Osteoblast (primary cell): ENCODE data around the gene PEX13. TPM values are rescaled to one million over a fixed set of nuclear protein-coding genes. Genes with fewer than 3 reads are reported as not detected.

Experiments used
- DNase-seq: peaks from one replicate; pipeline ENCODE4 v3.0.0; 2011; ENCODE audit warnings: low spot score, mixed read lengths; ENCODE audit not compliant: insufficient read length; ENCODE audit errors: missing footprints
- H2AFZ ChIP-seq: 2 replicates; pipeline ENCODE4 v1.6.0; 2011; ENCODE audit warnings: mild to moderate bottlenecking, low read length
- H3K27ac ChIP-seq: 2 replicates; pipeline ENCODE4 v1.5.1; 2011; ENCODE audit warnings: mild to moderate bottlenecking, low read depth, low read length, moderate library complexity
- H3K27me3 ChIP-seq: 2 replicates; pipeline ENCODE4 v1.6.0; 2012; ENCODE audit warnings: mild to moderate bottlenecking, control low read depth, inconsistent platforms, low read length, moderate library complexity; ENCODE audit not compliant: insufficient read depth
- H3K36me3 ChIP-seq: 2 replicates; pipeline ENCODE4 v1.5.1; 2011; ENCODE audit warnings: mild to moderate bottlenecking, low read length, control low read depth, moderate library complexity; ENCODE audit not compliant: insufficient read depth
- H3K4me1 ChIP-seq: 2 replicates; pipeline ENCODE4 v1.5.1; 2011; ENCODE audit warnings: mild to moderate bottlenecking, low read length, control low read depth, moderate library complexity; ENCODE audit not compliant: insufficient read depth
- H3K4me2 ChIP-seq: 2 replicates; pipeline ENCODE4 v1.6.0; 2011; ENCODE audit warnings: mild to moderate bottlenecking, low read length; ENCODE audit not compliant: insufficient read depth
- H3K4me3 ChIP-seq: fragments of 200-600 bp; sonication (generic); 3 replicates; pipeline ENCODE4 v1.5.1; 2012; ENCODE audit warnings: mild to moderate bottlenecking, low read length, inconsistent platforms; ENCODE audit not compliant: insufficient read depth
- H3K79me2 ChIP-seq: 2 replicates; pipeline ENCODE4 v1.6.0; 2012; ENCODE audit warnings: mild to moderate bottlenecking, low read length, control low read depth, inconsistent platforms; ENCODE audit not compliant: insufficient read depth
- H3K9me3 ChIP-seq: 2 replicates; pipeline ENCODE4 v1.5.1; 2011; ENCODE audit warnings: low read depth, low read length, control low read depth
- H4K20me1 ChIP-seq: 2 replicates; pipeline ENCODE4 v1.6.0; 2012; ENCODE audit warnings: mild to moderate bottlenecking, low read length, control low read depth; ENCODE audit not compliant: insufficient read depth
- total RNA-seq: library from RNA; depleted of rRNA; stranded (reverse); fragments of >200 nt; gene quantifications from 2 replicates; pipeline ENCODE4 v1.2.3, GENCODE V29; 2012
- TF ChIP-seq, protein P1 (sequence below): IDR thresholded peaks from 2 replicates; pipeline ENCODE4 v1.5.1; 2011; ENCODE audit warnings: mild to moderate bottlenecking, low read depth, low read length, moderate library complexity; ENCODE audit errors: extremely low read depth

Gene PEX13, protein sequence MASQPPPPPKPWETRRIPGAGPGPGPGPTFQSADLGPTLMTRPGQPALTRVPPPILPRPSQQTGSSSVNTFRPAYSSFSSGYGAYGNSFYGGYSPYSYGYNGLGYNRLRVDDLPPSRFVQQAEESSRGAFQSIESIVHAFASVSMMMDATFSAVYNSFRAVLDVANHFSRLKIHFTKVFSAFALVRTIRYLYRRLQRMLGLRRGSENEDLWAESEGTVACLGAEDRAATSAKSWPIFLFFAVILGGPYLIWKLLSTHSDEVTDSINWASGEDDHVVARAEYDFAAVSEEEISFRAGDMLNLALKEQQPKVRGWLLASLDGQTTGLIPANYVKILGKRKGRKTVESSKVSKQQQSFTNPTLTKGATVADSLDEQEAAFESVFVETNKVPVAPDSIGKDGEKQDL
- total RNA-seq: 33.3 and 34.0 TPM in 2 replicates

- Histone ChIP-seq H3K4me3 (peak within 1 kb of the TSS; percentile 81), H3K9me3 (no peaks in the 10 kb centered on the region), H3K36me3 (peaks cover 8% of the 10 kb centered on the region), H2AFZ (peak within 1 kb of the TSS; percentile 96), H4K20me1 (peaks cover 4% of the 10 kb centered on the region), H3K27me3 (no peaks in the 10 kb centered on the region), H3K4me1 (peaks cover 11% of the 10 kb centered on the region), H3K4me2 (peak within 1 kb of the TSS; percentile 89), H3K27ac (peak within 1 kb of the TSS; percentile 79), H3K79me2 (peaks cover 67% of the 10 kb centered on the region)
- TF ChIP-seq, protein P1, sequence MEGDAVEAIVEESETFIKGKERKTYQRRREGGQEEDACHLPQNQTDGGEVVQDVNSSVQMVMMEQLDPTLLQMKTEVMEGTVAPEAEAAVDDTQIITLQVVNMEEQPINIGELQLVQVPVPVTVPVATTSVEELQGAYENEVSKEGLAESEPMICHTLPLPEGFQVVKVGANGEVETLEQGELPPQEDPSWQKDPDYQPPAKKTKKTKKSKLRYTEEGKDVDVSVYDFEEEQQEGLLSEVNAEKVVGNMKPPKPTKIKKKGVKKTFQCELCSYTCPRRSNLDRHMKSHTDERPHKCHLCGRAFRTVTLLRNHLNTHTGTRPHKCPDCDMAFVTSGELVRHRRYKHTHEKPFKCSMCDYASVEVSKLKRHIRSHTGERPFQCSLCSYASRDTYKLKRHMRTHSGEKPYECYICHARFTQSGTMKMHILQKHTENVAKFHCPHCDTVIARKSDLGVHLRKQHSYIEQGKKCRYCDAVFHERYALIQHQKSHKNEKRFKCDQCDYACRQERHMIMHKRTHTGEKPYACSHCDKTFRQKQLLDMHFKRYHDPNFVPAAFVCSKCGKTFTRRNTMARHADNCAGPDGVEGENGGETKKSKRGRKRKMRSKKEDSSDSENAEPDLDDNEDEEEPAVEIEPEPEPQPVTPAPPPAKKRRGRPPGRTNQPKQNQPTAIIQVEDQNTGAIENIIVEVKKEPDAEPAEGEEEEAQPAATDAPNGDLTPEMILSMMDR: no peak
- peak; percentile 94 for DNase-seq
These were observed at the start of gene PEX13, which contains the start of gene PUS10 for GRCh38 chr2:61017556-61018317. Gene PEX13 (plus strand): TSS chr2:61017720. CDS start chr2:61017760, 40 bp downstream. Gene PUS10 (minus strand): TSS chr2:61018255. CDS start chr2:61011890, 6,365 bp downstream.

- no peak overlapping the region for H3K4me2 ChIP-seq
- no peaks in the 10 kb centered on the region for H3K4me1 ChIP-seq
- no peak overlapping the region for H3K27ac ChIP-seq
- no peak overlapping the region for H2AFZ ChIP-seq
- no peaks in the 10 kb centered on the region for H3K27me3 ChIP-seq
- no peaks in the 10 kb centered on the region for H4K20me1 ChIP-seq
- TF ChIP-seq, protein P1: no peak
- no peaks in the 10 kb centered on the region for H3K79me2 ChIP-seq
- no peak for DNase-seq
- H3K4me3 ChIP-seq: no peak overlapping the region
- H3K9me3 ChIP-seq: no peaks in the 10 kb centered on the region
- H3K36me3 ChIP-seq: no peaks in the 10 kb centered on the region
These were observed 44.4 kb upstream of the PEX13 start for GRCh38 chr2:60972889-60973656.

DNA sequence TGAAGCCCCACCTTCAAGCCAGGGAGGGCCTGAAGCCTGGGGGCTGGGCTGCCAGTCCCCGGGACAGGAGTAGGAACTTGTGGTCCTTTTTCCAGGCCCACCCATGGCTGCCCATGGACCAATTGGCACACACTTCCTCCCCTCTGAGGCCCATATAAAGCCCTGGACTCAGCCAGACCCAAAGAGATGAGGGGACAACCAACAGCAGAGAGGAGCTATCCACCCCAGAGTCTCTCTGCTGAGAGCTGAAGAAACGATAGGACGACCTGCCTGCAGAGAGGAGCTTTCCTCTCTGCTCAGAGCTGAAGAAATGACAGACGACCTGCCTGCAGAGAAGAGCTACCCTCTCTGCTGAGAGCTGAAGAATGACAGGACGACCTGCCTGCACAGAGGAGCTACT, 43.8 kb upstream of the PEX13 start:
- no peaks in the 10 kb centered on the region for H3K27me3 ChIP-seq
- no peaks in the 10 kb centered on the region for H3K79me2 ChIP-seq
- H3K4me3 ChIP-seq: no peak overlapping the region
- H3K9me3 ChIP-seq: no peaks in the 10 kb centered on the region
- no peak overlapping the region for H3K4me2 ChIP-seq
- TF ChIP-seq, protein P1: no peak
- no peak overlapping the region for H3K27ac ChIP-seq
- DNase-seq: no peak
- H3K36me3 ChIP-seq: no peaks in the 10 kb centered on the region
- no peak overlapping the region for H2AFZ ChIP-seq
- no peaks in the 10 kb centered on the region for H3K4me1 ChIP-seq
- no peaks in the 10 kb centered on the region for H4K20me1 ChIP-seq
